HL-60 (cell line): Measurements from ENCODE around the gene ST13.

Experiments used
- POLR2AphosphoS5 ChIP-seq: IDR thresholded peaks from 2 replicates; pipeline ENCODE4 v1.6.1; 2012; ENCODE audit warnings: low read depth
- TF ChIP-seq, protein P1 (sequence below): IDR thresholded peaks from one replicate; pipeline ENCODE4 v1.5.1; 2011; ENCODE audit warnings: low read length, control low read depth, inconsistent platforms; ENCODE audit not compliant: insufficient read depth
- TF ChIP-seq, protein P2 (sequence below): IDR thresholded peaks from 2 replicates; pipeline ENCODE4 v1.6.1; 2012; ENCODE audit warnings: low read depth; ENCODE audit not compliant: insufficient replicate concordance

DNA sequence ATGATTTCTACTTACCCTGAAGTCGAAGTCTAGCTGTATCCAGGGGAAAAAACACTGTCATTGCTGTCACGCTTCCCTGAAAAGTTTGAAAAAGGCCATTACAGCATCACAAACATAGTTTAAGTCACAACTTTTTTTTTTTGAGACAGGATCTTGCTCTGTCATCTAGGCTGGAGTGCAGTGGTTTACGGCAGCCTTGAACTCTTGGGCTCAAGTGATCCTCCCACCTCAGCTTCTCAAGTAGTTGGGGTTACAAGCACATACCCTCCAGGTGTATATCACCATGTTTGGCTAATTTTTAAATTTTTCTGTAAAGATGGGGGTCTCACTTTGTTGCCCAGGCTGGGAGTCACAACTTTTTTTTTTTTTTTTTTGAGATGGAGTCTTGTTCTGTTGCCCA, 57.4 kb downstream of the ST13 start:
- TF ChIP-seq, protein P1, sequence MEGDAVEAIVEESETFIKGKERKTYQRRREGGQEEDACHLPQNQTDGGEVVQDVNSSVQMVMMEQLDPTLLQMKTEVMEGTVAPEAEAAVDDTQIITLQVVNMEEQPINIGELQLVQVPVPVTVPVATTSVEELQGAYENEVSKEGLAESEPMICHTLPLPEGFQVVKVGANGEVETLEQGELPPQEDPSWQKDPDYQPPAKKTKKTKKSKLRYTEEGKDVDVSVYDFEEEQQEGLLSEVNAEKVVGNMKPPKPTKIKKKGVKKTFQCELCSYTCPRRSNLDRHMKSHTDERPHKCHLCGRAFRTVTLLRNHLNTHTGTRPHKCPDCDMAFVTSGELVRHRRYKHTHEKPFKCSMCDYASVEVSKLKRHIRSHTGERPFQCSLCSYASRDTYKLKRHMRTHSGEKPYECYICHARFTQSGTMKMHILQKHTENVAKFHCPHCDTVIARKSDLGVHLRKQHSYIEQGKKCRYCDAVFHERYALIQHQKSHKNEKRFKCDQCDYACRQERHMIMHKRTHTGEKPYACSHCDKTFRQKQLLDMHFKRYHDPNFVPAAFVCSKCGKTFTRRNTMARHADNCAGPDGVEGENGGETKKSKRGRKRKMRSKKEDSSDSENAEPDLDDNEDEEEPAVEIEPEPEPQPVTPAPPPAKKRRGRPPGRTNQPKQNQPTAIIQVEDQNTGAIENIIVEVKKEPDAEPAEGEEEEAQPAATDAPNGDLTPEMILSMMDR: no peak
- TF ChIP-seq, protein P2, sequence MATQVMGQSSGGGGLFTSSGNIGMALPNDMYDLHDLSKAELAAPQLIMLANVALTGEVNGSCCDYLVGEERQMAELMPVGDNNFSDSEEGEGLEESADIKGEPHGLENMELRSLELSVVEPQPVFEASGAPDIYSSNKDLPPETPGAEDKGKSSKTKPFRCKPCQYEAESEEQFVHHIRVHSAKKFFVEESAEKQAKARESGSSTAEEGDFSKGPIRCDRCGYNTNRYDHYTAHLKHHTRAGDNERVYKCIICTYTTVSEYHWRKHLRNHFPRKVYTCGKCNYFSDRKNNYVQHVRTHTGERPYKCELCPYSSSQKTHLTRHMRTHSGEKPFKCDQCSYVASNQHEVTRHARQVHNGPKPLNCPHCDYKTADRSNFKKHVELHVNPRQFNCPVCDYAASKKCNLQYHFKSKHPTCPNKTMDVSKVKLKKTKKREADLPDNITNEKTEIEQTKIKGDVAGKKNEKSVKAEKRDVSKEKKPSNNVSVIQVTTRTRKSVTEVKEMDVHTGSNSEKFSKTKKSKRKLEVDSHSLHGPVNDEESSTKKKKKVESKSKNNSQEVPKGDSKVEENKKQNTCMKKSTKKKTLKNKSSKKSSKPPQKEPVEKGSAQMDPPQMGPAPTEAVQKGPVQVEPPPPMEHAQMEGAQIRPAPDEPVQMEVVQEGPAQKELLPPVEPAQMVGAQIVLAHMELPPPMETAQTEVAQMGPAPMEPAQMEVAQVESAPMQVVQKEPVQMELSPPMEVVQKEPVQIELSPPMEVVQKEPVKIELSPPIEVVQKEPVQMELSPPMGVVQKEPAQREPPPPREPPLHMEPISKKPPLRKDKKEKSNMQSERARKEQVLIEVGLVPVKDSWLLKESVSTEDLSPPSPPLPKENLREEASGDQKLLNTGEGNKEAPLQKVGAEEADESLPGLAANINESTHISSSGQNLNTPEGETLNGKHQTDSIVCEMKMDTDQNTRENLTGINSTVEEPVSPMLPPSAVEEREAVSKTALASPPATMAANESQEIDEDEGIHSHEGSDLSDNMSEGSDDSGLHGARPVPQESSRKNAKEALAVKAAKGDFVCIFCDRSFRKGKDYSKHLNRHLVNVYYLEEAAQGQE: no peak
- TF ChIP-seq POLR2AphosphoS5: no peak
